PC-3 (cell line): ENCODE results near the gene SGSH.

Experiments
- EZH2 ChIP-seq: fragments of 300-600 bp; sonication (generic); IDR thresholded peaks from one replicate; pipeline ENCODE4 v1.6.1; 2017; ENCODE audit warnings: antibody characterized with exemption, mild to moderate bottlenecking, low read length; ENCODE audit not compliant: unreplicated experiment
- EZH2phosphoT487 ChIP-seq: fragments of 300-600 bp; sonication (generic); IDR thresholded peaks from 2 replicates; pipeline ENCODE4 v1.6.1; 2018; ENCODE audit warnings: mild to moderate bottlenecking, antibody characterized with exemption, low read length, borderline replicate concordance
- TF ChIP-seq, protein P1 (sequence below): fragments of 300-600 bp; sonication (generic); conservative IDR thresholded peaks from 2 replicates; pipeline ENCODE4 v1.5.1; 2017; ENCODE audit warnings: antibody characterized with exemption, low read depth, mild to moderate bottlenecking, low read length

DNA sequence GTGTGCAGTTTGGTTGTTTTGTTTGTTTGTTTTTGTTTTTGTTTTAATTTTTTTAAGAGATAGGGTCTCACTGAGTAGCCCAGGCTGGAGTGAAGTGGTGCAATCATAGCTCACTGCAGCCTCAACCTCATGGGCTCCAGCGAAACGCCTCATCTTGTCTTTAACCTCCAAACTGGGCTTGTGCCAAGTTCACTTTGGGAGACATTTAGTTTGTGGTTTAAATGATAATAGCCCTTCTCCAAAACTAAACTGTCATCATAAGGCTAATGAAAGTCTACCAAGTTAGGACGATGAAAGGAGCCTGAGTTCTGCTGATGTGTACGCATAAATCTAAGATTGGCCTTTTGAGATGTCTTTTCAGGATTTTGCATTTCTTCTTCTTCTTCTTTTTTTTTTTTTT lies 56.8 kb downstream of the SGSH start:
- TF ChIP-seq, protein P1, sequence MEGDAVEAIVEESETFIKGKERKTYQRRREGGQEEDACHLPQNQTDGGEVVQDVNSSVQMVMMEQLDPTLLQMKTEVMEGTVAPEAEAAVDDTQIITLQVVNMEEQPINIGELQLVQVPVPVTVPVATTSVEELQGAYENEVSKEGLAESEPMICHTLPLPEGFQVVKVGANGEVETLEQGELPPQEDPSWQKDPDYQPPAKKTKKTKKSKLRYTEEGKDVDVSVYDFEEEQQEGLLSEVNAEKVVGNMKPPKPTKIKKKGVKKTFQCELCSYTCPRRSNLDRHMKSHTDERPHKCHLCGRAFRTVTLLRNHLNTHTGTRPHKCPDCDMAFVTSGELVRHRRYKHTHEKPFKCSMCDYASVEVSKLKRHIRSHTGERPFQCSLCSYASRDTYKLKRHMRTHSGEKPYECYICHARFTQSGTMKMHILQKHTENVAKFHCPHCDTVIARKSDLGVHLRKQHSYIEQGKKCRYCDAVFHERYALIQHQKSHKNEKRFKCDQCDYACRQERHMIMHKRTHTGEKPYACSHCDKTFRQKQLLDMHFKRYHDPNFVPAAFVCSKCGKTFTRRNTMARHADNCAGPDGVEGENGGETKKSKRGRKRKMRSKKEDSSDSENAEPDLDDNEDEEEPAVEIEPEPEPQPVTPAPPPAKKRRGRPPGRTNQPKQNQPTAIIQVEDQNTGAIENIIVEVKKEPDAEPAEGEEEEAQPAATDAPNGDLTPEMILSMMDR = no peak
- TF ChIP-seq EZH2phosphoT487 = no peak
- no peak for TF ChIP-seq EZH2
